SK-N-SH treated with all-trans-retinoic acid at 6 μM for 48 hours (cell line): ENCODE measurements around the gene PLEKHO1.

Experiments
- ARNTL ChIP-seq: fragments of 450-650 bp; formaldehyde crosslinking; IDR thresholded peaks from 2 replicates; pipeline ENCODE4 v1.5.0; 2020; ENCODE audit warnings: low read depth, mild to moderate bottlenecking, moderate library complexity, borderline replicate concordance
- BACH2 ChIP-seq: fragments of 250-450 bp; sonication (Bioruptor Pico); IDR thresholded peaks from 2 replicates; pipeline ENCODE4 v1.9.0; 2021; ENCODE audit warnings: mild to moderate bottlenecking, borderline replicate concordance
- ESRRG ChIP-seq: fragments of 250-450 bp; sonication (Bioruptor Pico); IDR thresholded peaks from 2 replicates; pipeline ENCODE4 v1.6.1; 2021; ENCODE audit warnings: mild to moderate bottlenecking
- GLIS3 ChIP-seq: fragments of 250-450 bp; sonication (Bioruptor Pico); IDR thresholded peaks from 2 replicates; pipeline ENCODE4 v1.5.0; 2020; ENCODE audit warnings: mild to moderate bottlenecking, moderate library complexity
- RARB ChIP-seq: fragments of 250-450 bp; sonication (Bioruptor Pico); IDR thresholded peaks from 2 replicates; pipeline ENCODE4 v1.8.0; 2021; ENCODE audit warnings: mild to moderate bottlenecking, moderate library complexity
- TF ChIP-seq, protein P1 (sequence below): fragments of 250-450 bp; sonication (Bioruptor Pico); IDR thresholded peaks from 2 replicates; pipeline ENCODE4 v1.5.1; 2020; ENCODE audit warnings: low read depth, mild to moderate bottlenecking, moderate library complexity

- TF ChIP-seq RARB (CRISPR knock-in tag) (no peak), ESRRG (CRISPR knock-in tag) (no peak), GLIS3 (CRISPR knock-in tag) (no peak), ARNTL (CRISPR knock-in tag) (no peak), BACH2 (CRISPR knock-in tag) (no peak)
- TF ChIP-seq, protein P1, sequence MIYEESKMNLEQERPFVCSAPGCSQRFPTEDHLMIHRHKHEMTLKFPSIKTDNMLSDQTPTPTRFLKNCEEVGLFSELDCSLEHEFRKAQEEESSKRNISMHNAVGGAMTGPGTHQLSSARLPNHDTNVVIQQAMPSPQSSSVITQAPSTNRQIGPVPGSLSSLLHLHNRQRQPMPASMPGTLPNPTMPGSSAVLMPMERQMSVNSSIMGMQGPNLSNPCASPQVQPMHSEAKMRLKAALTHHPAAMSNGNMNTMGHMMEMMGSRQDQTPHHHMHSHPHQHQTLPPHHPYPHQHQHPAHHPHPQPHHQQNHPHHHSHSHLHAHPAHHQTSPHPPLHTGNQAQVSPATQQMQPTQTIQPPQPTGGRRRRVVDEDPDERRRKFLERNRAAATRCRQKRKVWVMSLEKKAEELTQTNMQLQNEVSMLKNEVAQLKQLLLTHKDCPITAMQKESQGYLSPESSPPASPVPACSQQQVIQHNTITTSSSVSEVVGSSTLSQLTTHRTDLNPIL (CRISPR knock-in tag), result no peak
Observed at GRCh38 chr1:150146849-150147542, 2.7 kb upstream of the PLEKHO1 start.
